NCI-H1930 (cell line): Measurements from ENCODE around the gene PDE4A.
"Not testable (repeated sequence)": the region's sequence is repeated elsewhere in the genome, so short reads cannot be mapped to it uniquely, and the experiment has no call there.

Source experiments
- DNase-seq, 2 experiments: peaks; one replicate each; lab custom pipeline; 2025; lab: John Stamatoyannopoulos, UW

PDE4A gene

GRCh38 chr19:10424011-10424637 lies 3.8 kb downstream of the PDE4A start:
- peak; percentile 40 to 59 for DNase-seq

GRCh38 chr19:10427169-10427568 lies 6.8 kb downstream of the PDE4A start:
- DNase-seq: no peak

- no peak for DNase-seq
Observed at GRCh38 chr19:10428996-10429381, 8.7 kb downstream of the PDE4A start.

- DNase-seq: no peak
Observed at GRCh38 chr19:10430505-10431253, 10.3 kb downstream of the PDE4A start.

GRCh38 chr19:10431254-10431942 lies 11.1 kb downstream of the PDE4A start:
- no peak for DNase-seq

GRCh38 chr19:10431943-10432735 lies 11.8 kb downstream of the PDE4A start:
- no peak for DNase-seq

GRCh38 chr19:10432736-10433130 lies 12.4 kb downstream of the PDE4A start:
- DNase-seq: no peak

- DNase-seq: no peak
Observed at GRCh38 chr19:10433131-10433536, 12.8 kb downstream of the PDE4A start.

GRCh38 chr19:10439588-10439987 lies 19.2 kb downstream of the PDE4A start:
- no peak for DNase-seq

- DNase-seq: no peak
Observed at GRCh38 chr19:10442698-10443097, 22.4 kb downstream of the PDE4A start.

- no peak for DNase-seq
Observed at GRCh38 chr19:10449037-10449436, 28.7 kb downstream of the PDE4A start.

GRCh38 chr19:10450191-10450852 lies 30.0 kb downstream of the PDE4A start:
- no peak for DNase-seq

- DNase-seq: no peak
Observed at GRCh38 chr19:10450853-10451609, 30.7 kb downstream of the PDE4A start.

GRCh38 chr19:10452726-10453618 lies 32.6 kb downstream of the PDE4A start:
- DNase-seq: no peak

- DNase-seq: no peak
Observed at GRCh38 chr19:10453852-10454251, 33.5 kb downstream of the PDE4A start.

- no peak for DNase-seq
Observed at GRCh38 chr19:10454267-10454666, 33.9 kb downstream of the PDE4A start.

GRCh38 chr19:10458733-10459132 lies 38.4 kb downstream of the PDE4A start:
- not testable (repeated sequence) for DNase-seq

GRCh38 chr19:10460714-10461046 lies 40.3 kb downstream of the PDE4A start:
- no peak for DNase-seq

GRCh38 chr19:10461047-10461949 lies 41.0 kb downstream of the PDE4A start:
- no peak for DNase-seq
